GM10266 (cell line): ENCODE data around the gene B3GAT1.

Source experiments
- DNase-seq: peaks from one replicate; pipeline ENCODE4 v3.0.0; 2012; ENCODE audit errors: extremely low spot score
- CTCF ChIP-seq: IDR thresholded peaks from 2 replicates; pipeline ENCODE4 v1.5.1; 2012; ENCODE audit warnings: mild to moderate bottlenecking, low read depth; ENCODE audit not compliant: control insufficient read depth, insufficient read depth; ENCODE audit errors: missing control alignments

Gene B3GAT1

GRCh38 chr11:134371436-134372185 lies 40.4 kb downstream of the B3GAT1 start:
- DNase-seq: no peak
- TF ChIP-seq CTCF: no peak

DNA sequence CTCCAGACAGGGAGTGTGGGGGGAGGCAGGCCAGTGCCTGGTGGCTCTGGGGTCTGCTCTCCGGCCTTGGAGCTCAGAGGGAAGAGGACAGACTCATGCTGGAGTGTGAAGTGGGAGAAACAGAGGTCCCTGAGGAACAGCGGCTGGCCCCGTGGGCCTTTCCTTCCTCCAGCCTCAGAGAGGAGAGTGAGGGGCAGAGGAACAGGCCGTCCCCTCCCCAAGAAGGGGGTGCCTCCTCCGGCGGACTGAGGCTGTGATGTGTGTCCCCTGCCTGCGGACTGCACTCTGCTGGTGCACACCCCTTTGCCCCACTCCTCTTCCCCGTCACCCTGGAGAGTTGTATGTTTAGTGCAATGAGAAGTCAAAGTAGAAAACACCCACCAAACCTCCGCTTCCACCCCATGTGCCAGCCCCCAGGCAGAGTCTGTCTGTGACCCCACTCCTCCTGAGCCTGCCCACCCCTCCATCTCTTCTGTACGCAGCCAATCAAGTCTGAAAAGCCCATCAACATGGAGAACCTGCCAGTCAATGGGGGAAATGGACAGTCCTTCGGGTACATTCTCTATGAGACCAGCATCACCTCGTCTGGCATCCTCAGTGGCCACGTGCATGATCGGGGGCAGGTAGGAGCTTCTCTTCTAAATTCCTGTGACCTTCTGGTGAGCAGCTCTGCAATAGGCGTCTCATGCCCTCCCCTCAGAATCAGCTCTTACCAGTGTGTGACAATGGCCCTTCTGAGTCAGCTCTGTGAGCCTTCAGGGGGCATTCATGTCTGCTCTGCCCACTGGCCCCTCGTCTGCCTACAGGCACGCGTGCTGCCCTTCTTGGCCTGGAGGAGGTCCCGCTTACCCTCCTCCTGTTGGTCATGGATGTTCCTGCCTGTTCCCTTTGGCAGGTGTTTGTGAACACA lies 41.3 kb downstream of the B3GAT1 start:
- TF ChIP-seq CTCF: no peak
- no peak for DNase-seq

DNA sequence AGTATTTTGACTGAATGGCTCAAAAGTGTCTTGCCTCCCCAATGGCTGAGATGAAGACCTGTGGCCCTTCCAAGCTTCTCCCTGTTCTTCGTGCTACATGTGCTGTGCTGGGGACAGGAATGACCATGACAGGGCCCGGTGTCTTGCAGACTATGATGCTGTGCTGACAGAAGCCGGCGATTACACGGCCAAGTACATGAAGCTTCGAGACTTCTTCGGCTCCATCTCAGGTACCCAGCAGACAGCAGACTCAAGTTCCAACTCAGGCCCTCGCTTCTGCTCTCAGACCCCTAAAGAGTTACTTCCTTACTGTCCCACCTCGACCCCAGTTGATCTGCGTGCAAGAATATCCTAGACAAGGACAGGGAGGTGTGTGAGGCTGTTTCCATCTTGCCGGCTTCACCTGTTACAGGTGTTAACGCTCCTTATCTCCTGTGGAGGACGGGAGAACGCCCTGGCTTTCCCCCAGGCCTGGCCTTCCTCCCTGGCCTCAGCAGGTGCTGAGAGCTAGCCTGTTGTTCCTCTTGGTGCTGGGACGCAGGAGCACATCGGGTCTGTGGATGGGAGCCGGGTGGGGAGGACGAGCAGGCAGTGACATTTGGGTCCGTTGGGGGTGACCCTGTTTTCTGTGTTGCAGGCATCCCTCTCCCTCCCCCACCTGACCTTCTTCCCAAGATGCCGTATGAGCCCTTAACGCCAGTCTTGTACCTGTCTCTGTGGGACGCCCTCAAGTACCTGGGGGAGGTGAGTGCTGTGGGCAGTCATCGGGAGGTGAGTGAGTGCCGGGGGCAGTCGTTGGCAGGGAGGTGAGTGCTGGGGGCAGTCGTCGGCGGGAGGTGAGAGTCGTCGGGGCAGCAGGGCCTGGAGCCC lies 42.2 kb downstream of the B3GAT1 start:
- no peak for DNase-seq
- TF ChIP-seq CTCF: no peak

GRCh38 chr11:134367781-134368180 lies 44.3 kb downstream of the B3GAT1 start:
- no peak for DNase-seq
- TF ChIP-seq CTCF: no peak

DNA sequence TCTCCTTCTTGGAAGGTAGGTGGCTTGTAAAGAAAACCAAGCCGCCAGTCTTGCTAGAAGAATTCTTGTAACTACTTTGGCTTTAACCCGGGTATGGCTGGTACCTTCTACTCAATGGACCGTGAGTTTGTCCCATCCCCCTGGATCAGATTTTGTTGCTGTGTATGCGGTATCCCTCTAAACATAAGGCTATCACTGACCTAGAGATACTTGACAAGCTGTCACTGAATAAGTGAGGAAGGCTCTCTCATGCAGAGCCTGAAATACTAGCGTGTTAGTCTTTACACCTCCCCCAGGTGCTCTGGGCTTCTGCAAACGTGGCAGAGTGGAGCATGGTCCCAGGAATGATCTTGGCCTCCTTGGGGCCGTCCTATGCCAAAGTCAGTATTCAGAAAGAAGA lies 45.8 kb downstream of the B3GAT1 start:
- DNase-seq: no peak
- TF ChIP-seq CTCF: no peak

- no peak for DNase-seq
- TF ChIP-seq CTCF: no peak
These were observed 46.8 kb downstream of the B3GAT1 start for GRCh38 chr11:134365011-134365925.
